GM12892 (cell line): ENCODE data around the gene SOBP.

Experiments used
- POLR2A ChIP-seq: IDR thresholded peaks from 2 replicates; pipeline ENCODE4 v1.6.1; 2011; ENCODE audit warnings: low read depth, low read length, control low read depth
- POLR2AphosphoS5 ChIP-seq: IDR thresholded peaks from 2 replicates; pipeline ENCODE4 v1.6.1; 2011; ENCODE audit warnings: low read depth, low read length, control low read depth

- TF ChIP-seq POLR2A (no peak), POLR2AphosphoS5 (no peak)
These were observed 735 bp downstream of the SOBP start for GRCh38 chr6:107490566-107491137.
